T-helper 1 cell (primary cell): ENCODE data around the gene GPLD1.
A peak's percentile ranks its signal among the peaks of the same experiment; 100 is the strongest.
"Not testable (repeated sequence)": the region's sequence is repeated elsewhere in the genome, so short reads cannot be mapped to it uniquely, and the experiment has no call there.

ENCODE experiments used
- DNase-seq, 5 donors: peaks; one replicate each; pipeline ENCODE4 v3.0.0-alpha.2; 2012 to 2020

The GPLD1 gene

GRCh38 chr6:24451581-24452388 lies 37.6 kb downstream of the GPLD1 start:
- no peak for DNase-seq

DNA sequence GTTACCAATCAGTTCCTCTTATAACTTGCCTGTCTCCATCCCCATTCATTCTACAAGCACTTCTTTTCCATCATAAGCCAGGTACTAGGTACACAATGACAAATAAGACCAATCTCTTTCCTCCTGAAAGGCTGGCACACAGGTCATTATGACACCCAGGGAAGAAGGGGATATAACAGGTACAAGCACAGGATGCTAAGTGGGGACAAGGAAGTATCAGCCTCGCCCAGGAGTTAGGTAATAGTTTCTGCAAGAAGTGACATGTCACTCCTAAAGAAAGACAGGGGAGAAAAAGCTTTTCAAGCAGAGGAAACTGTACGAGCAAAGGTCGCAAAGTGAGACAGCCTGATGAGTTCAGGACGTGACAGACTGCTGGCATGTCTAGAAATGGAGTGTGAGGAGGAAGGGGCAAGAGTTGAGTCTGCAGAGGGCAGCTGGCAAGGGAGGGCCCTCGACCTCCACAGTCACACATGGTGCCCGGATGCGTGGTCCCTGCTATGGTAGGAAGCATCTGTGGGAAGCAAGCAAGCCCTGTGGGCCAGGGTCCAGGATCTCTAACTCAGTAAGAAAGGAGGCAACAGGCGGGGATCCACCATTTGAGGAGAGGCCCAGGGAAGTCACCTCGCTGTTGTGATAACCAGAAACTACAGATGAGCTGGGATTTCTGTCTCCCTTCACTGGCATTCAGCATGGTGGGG lies 40.4 kb downstream of the GPLD1 start:
- no peak for DNase-seq

GRCh38 chr6:24448396-24448795 lies 41.0 kb downstream of the GPLD1 start:
- DNase-seq: no peak

DNA sequence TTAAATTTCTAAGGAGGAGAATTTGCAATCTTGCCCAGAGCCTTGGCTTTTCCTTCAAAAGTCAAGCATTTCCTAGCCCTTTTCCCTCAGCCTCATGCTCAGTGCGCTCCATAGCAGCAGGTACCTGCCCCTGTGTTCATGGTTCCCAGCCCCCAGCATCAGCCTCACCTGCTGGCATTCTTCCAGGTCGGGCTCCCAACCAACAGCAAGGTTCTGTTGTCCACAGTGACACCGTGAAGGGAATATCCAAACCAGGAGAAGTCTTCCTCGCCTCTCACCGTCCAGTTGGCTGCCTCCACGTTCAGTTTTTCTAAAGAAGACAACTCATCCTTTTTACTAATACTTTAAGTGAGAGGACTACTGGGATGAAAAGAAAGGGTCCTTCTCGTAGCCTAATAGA lies 42.7 kb downstream of the GPLD1 start:
- no peak for DNase-seq

GRCh38 chr6:24445704-24446103 lies 43.7 kb downstream of the GPLD1 start:
- no peak for DNase-seq

DNA sequence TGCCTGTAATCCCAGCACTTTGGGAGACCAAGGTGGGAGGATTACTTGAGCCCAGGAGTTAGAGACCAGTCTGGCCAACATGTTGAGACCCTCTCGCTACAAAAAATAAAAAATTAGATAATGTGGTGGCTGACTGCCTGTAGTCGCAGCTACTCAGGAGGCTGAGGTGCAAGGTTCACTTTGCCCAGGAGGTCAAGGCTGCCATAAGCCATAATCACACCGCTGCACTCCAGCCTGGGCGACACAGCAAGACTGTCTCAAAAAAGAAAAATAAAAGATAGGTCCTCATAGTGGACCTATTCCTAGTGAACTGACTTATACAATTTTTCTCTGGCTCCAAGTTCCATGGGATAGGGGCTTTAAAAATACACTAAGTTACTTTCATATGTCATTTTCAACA lies 44.8 kb downstream of the GPLD1 start:
- DNase-seq: no peak

DNA sequence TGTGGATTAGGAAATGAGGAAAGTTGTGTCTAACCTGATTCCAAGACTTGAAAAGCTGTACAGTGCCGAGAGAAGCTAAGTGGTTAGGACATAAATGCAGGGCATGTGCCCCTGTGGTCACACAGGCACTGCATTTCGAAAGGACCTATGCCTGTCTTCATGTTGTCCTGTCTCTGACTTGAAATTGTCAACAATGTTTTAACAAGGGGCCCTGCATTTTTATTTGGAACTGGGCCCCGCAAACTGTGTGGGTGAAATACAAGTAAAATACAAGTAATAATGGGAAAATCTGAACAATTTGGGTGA lies 47.8 kb downstream of the GPLD1 start:
- no peak for DNase-seq

- no peak for DNase-seq
These were observed 48.3 kb downstream of the GPLD1 start for GRCh38 chr6:24440897-24441598.

DNA sequence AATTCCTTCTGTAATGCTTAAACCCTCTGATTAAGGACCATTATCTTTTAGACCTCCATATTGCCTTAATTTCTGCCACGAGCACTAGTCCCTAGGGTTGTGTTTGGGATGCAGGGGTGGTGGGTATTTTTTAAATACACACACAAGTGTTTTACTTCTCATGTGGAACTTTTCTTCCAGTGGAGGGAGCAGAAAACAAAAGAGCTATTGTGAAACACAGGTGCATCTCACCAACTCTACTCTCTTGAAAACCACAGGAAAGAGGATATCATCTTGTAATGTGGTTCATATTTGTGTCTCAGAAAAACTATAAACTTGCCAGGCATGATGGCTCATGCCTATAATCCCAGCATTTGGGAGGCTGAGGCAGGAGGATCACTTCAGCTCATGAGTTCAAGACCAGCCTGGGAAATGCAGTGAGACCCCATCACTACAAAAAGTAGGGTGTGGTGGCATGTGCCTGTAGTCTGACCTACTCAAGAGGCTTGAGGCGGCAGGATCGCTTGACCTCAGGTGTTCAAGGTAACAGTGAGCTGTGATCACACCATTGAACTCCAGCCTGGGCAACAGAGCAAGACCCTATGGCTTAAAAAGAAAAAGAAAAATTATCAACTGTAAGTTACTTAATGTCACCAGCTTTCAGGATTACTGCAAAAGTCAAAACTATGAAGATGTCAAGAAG lies 49.4 kb downstream of the GPLD1 start:
- no peak for DNase-seq

GRCh38 chr6:24436979-24437378 lies 52.4 kb downstream of the GPLD1 start:
- no peak for DNase-seq

GRCh38 chr6:24432611-24433010 lies 56.8 kb downstream of the GPLD1 start:
- DNase-seq: no peak

DNA sequence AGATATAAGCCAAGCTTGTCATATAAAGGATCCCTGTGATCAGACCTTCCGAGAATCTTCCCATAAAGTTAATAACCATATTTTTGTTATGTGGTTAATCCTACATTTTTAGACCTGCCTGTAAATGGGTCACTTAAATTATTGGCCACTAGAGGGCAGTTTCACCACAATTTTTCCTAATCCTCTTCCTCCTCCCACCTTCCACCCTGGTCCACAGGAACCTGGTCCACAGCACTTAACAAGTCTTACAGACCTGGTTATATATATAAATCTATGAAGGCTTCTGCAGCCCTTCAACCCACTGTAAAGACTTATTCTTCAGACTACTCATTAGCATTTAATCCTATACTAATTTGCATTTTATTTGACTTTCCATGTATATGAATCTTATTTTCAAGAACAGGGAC lies 58.3 kb downstream of the GPLD1 start:
- DNase-seq: peak in 2 of 5 donors; percentile 10 to 36

DNA sequence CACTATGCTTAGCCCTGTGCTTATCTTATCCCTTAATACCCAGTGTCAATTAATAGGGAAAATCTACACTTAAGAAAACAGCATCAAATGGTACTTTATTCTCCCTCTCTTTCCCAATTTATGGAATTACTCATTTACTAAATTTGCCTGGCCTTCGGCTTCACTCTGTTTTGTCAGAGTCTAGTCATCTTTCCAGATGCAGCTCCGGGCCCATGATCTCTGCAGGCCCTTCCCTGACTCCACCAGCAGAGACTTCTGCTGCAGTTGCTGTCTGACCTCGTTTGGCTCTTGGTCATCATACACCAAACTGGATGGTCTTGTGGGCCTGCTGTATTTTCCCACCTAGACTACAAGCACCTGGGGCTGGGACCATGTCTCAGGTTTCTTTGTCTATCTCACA lies 59.3 kb downstream of the GPLD1 start:
- DNase-seq: no peak

DNA sequence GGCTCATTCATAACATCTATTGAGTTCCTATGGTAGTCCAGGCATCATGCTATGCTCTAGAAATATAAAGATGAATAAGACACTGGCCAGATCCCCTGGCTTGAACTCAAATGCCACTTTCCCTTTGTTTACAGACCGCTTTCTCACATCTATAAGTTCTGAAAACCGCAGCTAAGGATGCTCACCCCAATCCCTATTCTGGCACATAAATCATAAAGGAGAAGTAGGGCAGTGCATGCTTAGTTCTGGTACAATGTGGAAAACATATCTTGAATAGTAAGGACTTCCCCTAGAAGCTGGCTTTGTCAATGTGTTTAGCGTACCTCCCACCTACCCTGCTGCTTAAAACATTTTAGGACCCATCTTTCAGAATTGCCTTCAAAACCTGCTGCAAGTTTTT lies 60.2 kb downstream of the GPLD1 start:
- DNase-seq: no peak

DNA sequence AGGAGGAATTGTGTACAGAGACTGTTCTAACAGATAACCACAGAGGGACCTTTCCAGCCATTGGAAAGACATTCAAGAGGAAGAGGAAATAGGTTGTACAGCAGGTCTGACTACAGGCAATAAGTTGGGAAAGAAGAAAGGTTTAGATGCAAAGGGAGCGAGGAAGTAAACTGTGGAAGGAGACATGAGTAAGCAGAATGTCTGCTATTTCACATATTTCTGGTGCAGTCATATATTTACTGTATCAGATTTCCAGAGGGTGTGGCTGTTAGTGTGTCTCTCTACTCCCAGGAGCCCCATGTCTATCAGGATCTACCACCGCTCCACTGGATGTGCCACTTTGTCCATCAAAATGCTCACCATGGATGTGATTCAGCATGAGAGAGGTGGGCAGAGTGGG lies 60.8 kb downstream of the GPLD1 start:
- DNase-seq: no peak

- no peak for DNase-seq
These were observed 62.5 kb downstream of the GPLD1 start for GRCh38 chr6:24426729-24427446.

DNA sequence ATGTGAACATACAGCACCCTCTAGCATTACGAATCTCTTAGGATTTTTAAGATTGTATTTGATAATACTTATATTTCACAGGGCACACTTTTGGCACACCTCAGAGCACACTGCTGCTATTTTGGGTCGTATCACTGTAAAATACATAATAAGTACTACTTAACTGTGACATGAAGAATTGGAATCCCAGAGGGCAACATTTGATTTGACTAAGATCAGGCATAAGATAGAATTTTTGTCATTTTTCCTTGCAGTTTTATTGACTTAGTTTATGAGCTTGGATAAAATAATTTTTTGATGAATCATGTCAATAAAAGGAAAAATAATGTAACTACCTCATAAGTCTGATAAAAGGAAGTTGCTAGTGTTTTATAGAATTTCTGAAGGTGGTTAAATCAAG lies 64.3 kb downstream of the GPLD1 start:
- DNase-seq: no peak

DNA sequence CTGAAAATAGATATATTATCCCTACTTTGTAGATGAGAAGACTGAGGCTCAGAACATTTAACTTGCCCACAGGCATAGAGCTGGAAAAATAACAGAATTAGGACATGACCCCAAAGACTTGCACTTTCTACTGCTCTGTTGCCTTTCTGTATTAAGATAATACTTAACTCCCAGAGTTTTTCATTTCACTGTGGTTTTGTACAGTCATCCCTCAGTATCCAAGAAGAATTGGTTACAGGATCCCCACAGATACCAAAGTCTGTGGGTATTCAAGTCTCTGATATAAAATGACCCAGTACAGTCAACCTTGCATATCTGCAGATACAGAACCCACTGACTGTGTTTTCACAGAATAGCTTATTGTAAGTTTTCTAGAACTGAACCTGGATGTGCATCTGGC lies 69.9 kb downstream of the GPLD1 start:
- DNase-seq: no peak

DNA sequence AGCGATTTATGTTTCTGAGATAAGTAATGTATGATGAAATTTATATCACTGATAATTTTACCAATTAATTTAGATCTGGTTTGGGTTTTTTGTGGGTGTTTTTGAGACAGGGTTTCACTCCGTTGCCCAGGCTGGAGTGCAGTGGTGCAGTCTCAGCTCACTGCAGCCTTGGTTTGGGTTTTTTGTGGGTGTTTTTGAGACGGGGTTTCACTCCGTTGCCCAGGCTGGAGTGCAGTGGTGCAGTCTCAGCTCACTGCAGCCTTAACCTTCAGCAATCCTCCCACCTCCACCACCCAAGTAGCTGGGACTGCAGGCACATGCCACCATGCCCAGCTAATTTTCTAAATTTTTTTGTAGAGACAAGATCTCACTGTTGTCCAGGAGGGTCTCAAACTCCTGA lies 73.6 kb downstream of the GPLD1 start:
- DNase-seq: no peak

DNA sequence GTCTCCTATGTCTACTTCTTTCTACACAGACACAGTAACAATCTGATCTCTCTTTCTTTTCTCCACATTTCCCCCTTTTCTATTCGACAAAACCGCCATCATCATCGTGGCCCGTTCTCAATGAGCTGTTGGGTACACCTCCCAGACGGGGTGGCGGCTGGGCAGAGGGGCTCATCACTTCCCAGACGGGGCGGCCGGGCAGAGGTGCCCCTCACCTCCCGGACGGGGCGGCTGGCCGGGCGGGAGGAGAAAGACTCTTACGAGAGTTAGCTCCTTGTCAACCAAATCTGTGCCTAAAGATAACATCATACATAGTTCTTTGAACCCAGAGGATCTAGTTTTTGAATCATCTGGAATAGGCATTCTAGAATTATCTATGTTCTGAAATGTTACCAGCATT lies 74.8 kb downstream of the GPLD1 start:
- not testable (repeated sequence) for DNase-seq

GRCh38 chr6:24412294-24412693 lies 77.1 kb downstream of the GPLD1 start:
- no peak for DNase-seq

GRCh38 chr6:24410622-24411021 lies 78.8 kb downstream of the GPLD1 start:
- DNase-seq: no peak
